Left renal cortex interstitium (tissue), 4 donors: ENCODE measurements around the gene NFILZ. TPM values are rescaled to one million over a fixed set of nuclear protein-coding genes. Genes with fewer than 3 reads are reported as not detected.

ENCODE experiments used
- DNase-seq, 4 donors: peaks; one replicate each; pipeline ENCODE4 v3.0.0-alpha.2; 2013; ENCODE audit warnings: low read depth in 4 of 4, low spot score in 2 of 4, missing footprints in 1 of 4
- polyA plus RNA-seq, 4 donors: library from polyadenylated mRNA; unstranded; fragments of 120-200 nt; gene quantifications; one replicate each; pipeline ENCODE4 v1.2.1, GENCODE V29; 2013; ENCODE audit not compliant: insufficient read length in 4 of 4

The NFILZ gene
- polyA plus RNA-seq, 4 donors: not detected

- no peak for DNase-seq
These were observed 10.9 kb downstream of the NFILZ start for GRCh38 chr19:8641221-8641907.

DNA sequence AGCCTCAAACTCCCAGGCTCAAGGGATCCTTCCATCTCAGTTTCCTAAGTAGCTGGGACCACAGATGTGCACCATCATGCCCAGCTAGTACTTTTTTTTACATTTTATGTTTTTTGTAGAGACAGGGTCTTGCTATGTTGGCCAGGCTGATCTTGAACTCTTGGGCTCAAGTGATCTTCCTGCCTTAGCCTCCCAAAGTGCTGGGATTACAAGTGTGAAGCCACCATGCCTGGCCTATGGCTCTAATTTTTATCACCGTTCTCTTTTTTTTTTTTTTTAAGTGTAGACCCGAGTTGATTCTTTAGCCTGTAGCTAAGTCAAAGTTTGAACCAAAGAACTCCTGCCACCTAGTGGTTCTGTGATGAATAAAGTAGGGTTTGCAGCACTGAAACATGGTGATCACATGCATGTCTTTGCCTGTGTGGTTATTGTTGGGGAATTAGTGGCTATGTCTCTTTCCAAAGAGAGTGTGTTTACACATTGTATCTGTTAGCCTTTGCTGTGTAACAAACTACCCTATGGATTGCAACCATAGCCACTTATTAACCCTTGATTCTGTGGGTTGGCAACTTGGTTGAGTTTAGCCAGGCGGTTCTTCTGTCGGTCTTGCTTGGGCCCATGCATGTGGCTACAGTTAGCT lies 11.6 kb downstream of the NFILZ start:
- DNase-seq: peak in 2 of 4 donors; percentile 21 to 40

DNA sequence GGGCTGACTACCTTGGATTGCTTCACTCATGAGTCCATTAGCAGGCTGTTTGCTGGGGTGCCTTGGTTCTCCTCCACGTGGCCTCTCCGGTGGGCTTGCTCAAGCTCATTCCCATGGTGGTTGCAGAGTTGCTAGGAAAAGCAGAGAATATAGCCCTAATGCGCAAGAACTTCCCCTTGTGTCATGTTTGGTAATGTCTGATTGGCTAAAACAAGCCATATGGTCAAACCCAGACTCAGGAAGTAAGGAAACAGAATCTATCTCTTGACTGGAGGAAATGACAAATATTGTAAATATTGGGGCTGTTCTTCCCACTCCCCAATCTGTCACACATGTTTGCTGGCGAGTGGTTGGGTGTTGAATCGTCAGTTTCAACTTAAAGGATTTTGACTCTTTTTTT lies 12.1 kb downstream of the NFILZ start:
- DNase-seq: no peak

GRCh38 chr19:8643860-8644653 lies 13.6 kb downstream of the NFILZ start:
- no peak for DNase-seq

DNA sequence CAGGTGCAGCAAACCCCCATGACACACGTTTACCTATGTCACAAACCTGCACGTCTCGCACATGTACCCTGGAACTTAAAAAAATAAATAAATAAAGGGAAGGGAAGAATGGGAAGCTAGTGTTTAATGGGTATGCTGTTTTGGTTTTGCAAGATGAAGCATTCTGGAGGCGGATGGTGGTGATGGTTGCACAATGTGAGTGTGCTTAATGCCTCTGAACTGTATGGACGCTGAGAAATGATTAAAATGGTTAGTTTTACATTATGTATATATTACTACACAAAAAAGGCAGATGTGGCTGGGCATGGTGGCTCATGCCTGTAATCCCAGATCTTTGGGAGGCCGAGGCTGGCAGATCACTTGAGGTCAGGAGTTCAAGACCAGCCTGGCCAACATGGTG lies 17.8 kb downstream of the NFILZ start:
- no peak for DNase-seq

DNA sequence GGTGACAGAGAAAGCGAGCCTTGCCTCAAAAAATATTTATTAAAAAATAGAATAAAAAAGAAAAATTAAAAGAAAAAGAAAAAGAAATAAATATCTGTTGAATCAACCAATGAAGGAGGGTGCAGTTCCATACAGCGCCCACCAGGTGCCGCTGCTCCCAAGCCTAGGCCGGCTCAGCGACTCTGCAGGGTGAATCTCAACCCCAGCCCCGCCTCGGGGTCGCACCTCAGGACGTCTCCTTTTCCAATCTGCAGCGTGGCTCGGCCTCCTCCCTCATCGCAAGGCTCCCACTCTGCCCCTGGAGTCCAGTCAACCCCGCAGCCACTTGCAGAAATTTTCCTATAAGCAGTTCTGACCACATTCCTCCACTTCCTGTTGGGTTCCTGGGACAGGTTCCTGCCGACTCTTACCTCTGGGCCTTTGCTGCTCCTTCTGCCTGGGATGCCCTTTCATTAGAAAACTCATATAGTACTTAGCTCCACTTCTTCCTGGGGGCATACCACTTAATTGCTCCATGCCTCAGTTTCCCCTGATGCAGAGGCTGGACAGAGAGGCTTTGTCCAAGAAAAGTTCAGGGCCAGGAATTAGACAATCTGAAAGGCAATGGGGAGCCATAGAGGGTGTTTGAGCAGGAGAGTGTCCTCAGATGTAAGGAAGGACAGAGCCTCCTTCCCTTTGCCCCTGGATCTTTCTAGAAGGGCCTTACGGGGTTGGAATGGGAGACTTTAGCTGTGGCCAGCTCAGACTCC lies 24.3 kb downstream of the NFILZ start:
- DNase-seq: peak in 2 of 4 donors; percentile 10 to 16

GRCh38 chr19:8655340-8655709 lies 24.9 kb downstream of the NFILZ start:
- no peak for DNase-seq

DNA sequence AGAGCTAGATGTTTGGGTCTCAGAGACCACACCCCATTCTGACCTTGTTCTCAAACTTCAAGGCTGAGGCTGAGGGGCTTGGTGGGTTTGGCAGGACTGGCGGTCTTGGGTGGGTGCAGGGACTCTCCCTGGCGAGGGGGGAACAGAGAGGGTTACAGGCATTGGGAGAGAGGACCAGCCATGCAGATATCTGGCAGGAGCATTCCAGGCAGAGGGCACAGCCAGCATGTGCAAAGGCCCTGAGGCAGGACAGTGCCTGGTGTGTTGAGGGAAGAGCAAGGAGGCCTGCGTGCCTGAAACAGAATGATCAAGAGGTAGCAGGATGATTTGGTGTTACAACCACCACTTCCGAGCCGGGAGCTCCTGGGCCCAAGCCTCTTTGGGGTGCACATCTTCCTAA lies 27.4 kb downstream of the NFILZ start:
- no peak for DNase-seq

DNA sequence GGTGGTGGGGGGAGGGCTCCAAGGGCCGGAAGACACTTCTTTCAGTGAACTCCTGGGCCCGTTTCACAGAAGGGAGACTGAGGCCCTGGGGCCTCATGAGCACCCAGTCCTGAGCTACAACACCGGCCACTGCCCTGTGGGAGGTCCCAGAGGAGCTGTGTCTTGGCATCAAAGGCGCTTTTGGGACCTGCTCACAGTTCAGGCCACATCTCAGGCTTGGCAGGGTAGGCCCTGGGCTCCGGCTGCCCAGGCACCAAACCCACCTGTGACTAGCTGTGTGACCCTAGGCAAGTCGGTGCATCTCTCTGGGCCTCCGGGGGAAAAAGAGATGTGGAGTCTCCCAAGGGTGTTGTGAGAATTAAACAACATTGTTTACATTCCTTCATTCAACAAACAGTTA lies 29.5 kb downstream of the NFILZ start:
- no peak for DNase-seq

DNA sequence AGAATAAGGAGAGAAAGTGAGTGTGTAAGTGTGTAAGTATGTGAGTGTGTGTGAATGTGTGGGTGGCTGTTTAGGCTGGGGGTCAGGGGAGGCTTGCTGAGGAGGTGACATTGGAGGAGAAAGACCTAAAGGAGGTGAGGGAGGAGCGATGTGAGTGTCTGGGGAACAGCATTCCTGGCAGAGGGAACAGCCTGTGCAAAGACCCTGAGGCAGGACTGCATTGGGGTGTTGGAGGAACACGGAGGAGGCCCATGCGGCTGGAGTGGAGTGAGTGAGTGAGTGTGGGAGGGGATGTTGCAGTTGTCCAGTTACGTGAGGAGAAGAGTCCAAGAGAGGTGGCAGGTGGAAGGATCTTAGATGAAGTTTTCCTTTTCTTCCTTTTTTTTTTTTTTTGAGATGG lies 31.8 kb downstream of the NFILZ start:
- no peak for DNase-seq

GRCh38 chr19:8663920-8664670 lies 33.7 kb downstream of the NFILZ start:
- DNase-seq: no peak

GRCh38 chr19:8664671-8665057 lies 34.2 kb downstream of the NFILZ start:
- DNase-seq: no peak

GRCh38 chr19:8665468-8666213 lies 35.2 kb downstream of the NFILZ start:
- DNase-seq: no peak

DNA sequence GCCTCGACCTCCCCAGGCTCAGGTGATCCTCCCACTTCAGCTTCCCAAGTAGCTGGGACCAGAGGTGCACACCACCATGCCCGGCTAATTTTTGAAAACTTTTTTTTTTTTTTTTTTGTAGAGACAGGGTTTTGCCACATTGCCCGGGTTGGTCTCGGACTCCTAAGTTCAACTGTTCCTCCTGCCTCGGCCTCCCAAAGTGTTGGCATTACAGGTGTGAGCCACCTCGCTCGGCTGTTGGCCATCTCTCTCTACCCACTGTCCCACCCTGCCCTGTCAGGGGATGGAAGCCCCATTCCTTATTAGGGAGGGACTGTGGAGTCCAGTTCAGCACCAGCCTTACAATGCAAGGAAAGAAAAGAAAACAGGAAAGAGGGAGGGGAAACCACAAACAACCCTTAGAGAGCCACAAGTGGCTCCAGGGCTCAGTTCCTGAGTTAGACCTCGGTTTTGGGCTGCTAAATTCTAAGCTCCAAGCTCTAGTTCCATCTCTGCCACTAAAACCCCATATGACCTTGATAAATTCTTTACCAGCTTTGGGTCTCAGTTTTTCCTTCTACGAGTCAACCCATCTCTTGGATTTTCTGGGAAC lies 36.5 kb downstream of the NFILZ start:
- no peak for DNase-seq

- no peak for DNase-seq
These were observed 43.0 kb downstream of the NFILZ start for GRCh38 chr19:8673276-8673891.

DNA sequence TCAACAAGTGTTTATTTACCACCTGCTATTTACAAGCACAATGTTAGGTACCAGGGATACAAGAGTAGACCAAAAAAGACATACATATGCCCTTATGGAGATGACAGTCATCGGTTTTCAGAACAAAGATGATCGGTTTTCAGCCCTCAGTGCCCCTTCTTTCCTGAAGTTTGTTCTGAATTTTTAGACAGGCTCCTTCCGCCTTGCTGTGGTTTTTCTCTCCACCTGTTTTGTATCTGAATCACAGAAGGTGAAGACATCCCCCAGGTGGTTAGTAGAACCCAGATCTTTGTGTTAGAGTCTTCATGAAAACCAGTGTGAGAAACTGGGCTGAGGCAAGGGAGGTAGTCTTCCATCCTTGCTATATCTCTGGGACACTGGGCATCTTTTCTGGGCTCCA lies 44.6 kb downstream of the NFILZ start:
- no peak for DNase-seq

- no peak for DNase-seq
These were observed 47.9 kb downstream of the NFILZ start for GRCh38 chr19:8678244-8678807.
